HG03520 (cell line): Measurements from ENCODE around the gene GRM4.

Experiments
- ATAC-seq: cut with Tn5 transposase; IDR thresholded peaks from one replicate; pipeline ENCODE4 v1.9.1; 2021; ENCODE audit warnings: mild to moderate bottlenecking, moderate library complexity; ENCODE audit not compliant: unreplicated experiment

GRM4 gene

DNA sequence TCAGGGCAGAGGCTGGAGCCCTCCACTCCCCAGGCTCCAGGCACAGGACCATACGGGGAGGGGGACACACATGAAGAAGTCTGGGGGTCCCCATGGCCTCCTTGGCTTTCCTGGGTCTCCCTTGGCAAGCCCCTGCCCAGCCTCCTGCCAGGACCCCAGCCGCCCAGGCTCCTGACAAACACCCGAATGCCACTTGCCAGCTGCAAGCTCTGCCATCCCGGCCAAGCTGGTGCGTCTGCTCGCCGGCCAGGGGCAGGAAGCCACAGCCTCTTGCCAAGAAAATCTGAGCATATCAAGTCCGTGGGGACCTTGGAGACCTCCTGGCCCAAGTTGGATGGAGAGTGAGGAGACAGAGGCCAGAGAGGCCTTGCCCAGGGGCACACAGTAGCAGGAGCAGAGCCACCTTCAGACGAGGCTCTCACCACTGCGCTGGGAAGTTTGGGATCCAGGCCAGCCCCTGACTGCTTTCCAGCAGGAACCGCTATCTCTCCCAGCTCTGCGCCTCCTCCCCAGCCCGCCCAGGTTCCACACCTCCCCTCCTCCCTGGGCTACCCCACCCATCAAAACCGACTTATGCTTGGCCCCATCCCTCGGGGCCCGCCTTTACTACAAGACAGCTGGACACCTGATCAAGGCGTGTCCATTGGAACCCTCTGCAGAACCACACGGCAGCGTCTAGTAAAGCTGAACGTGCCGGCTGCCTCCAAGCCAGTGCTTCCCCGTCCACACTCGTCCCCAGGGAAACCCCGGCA lies 80.2 kb downstream of the GRM4 start:
- no peak for ATAC-seq

DNA sequence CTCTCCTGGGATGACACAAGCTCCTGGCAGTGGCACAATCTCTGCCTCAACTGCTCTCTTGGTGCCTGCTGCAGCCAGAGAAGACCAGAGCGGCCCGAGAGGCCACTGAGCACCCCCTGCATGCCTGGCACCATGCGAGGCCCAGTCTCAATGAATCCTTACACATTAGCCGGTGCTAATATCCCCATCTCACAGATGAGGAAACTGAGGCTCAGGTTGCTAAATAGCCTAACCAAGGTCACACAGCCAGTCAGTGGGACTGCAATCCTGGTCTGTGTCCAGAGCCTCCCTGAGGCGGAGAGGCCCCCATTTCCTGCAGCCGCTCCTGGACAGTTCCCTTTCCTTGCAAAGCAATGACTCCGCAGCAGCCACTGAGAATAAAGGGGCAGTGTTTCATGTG lies 81.2 kb downstream of the GRM4 start:
- no peak for ATAC-seq

DNA sequence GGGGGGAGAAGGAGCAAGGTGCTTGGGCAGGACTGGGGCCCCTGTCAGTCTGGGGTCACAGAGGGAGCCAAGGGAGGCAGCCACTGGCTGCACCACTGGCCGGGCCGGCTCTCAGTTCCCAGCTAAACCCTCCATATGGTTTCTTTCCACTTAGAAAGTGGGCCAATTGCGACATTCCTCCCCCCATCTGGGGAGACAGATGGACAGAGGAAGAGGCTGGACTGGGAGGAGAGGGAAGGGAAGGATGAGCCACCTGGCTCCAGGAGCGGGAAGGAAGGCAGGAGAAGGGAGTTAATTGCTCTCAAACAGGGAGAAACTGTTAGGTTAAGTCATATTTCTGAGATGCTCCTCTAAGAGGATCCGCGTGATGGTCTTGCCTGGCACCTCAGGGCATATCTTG lies 82.2 kb downstream of the GRM4 start:
- ATAC-seq = no peak

DNA sequence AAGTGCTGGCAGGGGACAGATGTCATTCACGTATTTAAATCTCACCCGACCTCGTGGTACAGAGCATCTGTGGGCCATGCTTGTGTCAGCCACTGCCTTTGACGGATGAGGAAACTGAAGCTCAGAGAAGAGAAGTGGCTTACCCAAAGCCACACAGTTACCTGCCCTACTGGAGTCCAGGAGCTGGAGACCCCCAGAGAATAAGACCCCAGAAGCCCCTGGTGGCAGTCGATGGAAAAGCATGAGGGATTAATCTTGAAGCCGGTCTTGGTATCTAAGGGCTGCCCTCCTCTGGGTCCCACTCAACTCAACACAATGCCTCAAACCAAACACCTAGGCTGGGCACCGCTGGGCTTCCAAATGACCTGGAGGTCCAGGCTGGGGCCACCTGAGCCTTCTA lies 83.1 kb downstream of the GRM4 start:
- ATAC-seq = no peak

DNA sequence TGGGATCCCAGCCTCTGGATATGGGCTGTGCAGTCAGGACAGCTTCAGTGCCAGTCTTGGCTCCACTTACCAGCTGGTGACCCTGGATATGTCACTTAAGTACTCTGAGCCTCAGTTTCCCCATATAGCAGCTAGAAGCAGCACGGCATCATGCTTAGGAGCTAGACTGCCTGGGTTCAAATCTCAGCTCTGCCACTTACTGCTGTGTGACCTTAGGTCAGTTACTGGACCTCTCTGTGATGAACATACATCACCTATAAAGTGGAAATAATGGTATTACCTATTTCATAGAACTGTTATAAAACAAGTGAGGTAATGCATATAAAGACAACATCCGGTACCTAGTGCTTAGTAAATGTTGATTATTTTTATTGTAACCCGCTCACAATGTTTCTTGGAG lies 83.7 kb downstream of the GRM4 start:
- no peak for ATAC-seq

DNA sequence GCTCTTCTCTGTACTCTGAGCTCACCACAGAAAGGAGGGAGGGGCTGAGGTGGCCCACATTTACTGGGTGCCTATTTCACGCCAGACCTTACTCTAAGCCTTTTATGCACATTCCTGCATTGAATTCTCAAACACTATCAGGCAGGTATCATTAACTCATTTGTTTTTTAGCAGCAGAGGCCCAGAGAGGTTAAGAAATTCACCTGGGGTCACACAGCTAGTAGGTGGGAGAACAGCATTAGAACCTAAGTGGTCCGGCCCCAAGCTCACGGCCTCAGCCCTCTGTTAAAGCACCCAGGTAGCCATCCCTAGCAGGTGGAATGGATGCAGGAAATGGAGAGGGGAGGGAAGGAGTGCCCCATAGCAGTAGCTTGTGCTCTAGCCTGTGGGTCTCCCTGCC lies 84.5 kb downstream of the GRM4 start:
- no peak for ATAC-seq

DNA sequence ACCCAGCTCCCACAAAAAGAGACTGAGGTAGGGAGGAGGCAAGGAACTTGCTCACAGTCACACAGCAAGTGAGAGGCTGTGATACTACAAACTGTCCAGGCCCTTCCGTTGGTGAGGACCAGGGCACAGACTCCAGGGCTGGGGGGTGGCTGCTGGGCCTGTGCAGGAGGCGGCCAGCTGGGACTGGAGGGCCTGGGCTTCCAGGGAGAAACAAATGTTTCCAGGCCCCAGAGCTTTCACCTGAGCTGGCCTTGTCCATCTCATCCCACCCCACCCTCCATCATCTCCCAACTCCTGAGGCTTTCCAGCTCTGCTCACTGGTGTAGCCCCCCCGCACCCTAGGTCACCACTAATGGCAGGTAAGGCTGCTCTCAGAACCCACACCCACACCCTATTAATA lies 86.0 kb downstream of the GRM4 start:
- no peak for ATAC-seq

DNA sequence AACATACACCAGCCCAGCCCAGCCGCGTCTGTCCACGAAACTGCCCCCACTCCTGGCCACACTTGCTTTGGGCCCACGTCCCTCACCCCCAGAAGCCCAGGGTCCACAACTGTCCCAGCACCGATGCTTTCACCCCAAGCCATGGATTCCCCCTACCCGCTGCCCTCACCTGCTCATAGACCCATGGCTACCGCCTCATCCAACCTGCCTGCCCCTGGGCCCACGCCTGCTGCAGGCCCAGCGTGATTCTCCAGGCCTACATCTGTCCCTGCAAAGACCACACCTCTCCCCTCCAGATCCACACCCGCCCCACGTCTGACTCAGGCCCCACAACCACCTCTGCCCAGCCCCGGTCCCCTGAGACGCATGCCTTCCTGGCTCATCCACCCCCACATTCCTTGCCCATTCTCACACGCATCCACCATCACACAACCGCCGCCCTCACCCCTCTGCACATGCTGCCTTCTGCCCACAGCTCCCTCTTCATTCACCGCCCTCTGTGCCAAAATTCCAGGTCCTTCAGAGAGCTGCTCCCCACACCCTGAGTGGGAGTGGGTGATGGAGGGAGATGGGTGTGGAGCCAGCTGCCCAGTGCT lies 86.7 kb downstream of the GRM4 start:
- no peak for ATAC-seq

DNA sequence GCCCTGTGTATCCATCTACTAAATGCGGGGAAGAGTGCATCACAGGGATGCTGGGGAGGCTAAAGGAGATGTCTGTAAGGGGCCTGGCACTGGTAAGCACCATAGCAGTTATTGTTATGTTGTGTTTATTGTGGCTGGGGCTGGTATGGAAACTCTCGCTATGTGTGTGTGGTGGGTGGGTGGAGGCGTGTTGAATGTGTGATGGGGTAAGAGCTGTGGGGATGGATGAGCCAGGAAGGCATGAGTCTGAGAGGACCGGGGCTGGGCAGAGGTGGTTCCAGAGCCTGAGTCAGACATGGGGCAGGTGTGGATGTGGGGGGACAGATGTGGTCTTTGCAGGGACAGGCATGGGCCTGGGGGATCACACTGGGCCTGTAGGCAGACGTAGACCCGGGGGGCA lies 88.1 kb downstream of the GRM4 start:
- no peak for ATAC-seq

DNA sequence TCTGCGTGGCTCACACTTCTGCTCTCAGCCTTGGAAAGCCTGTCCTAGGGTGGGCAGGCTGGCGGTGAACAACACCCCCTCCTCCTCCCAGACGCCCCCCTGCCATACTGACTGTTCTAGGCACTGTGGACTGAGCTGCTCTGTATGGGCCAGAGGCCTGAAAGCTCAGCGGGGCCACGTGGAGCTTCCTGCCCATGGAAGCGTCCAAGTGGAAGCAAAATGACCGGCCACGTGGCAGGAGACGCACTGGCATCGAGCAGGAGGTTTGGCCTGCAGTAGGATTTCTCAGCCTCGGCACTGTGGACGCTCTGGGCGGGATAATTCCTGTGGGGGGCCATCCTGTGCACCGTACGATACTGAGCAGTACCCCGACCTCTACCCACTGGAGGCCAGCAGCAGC lies 88.7 kb downstream of the GRM4 start:
- ATAC-seq = no peak

DNA sequence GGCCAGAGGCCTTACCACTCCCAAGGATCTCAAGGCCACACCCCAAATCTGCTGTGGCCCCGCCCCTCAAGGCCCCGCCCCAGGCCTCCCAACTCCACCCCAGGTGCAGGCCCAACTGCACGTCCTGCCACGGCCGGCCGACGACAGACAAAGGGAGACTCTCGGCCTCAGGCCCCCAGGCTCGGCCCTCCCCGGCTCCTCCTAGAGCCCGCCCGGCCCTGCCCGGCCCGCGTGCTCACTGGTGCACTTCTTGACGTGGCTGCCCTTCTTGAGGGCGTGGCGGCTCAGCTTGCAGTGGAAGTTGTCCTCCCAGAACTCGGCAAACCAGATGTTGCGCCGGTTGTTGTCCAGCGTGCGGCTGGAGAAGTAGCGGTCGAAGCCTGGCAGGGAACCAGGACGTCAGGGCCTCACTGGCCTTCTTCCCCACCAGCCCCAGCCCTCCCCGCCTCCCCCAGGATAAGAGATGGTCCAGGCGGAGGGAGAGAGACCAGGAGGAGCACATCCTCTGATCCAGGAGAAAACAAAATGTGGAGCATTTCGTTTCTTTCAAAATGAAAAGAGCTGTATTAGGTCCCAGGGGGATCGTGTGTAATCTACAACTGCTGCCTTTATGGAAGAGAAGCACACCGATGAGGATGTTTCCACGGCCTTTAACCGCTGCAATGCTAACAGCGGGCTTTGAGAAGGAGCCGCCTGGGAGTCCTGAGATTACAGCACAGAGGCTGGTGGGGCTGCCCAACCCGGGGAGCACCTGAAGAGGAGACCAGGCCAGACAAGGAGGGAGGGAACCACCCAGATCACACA lies 89.4 kb downstream of the GRM4 start:
- no peak for ATAC-seq

DNA sequence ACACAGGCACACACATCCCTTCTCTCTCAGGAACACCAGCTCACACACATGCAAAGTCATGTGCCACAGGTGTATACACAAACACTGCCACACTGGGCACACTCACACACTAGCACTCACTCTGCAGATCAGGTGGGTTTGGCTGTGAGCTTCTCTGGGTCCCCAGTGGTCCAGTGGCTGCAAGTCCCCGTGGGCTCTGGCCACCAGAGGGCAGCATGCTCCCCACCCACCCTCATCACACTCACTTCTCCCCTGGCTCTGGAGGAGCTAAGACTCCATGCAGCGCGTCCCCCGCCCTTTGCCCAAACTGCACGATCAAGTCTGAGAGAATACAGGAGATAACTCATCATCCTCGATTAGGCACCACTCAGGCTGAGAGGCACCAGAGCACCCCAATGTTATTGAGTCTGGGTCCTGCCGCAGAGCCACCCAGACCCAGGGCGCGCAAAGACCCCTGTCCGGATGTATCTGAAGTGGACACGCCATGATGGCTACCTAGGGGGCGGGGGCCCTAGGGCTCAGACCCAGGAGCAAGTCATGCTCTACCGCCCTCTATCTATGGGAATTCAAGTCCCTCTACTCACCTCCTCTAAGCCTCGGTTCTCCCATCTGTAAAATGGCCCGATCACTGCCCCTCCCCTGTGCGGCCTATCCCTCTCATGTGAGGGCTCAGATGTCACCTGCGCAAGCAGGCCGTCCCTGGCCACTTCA lies 90.5 kb downstream of the GRM4 start:
- no peak for ATAC-seq

DNA sequence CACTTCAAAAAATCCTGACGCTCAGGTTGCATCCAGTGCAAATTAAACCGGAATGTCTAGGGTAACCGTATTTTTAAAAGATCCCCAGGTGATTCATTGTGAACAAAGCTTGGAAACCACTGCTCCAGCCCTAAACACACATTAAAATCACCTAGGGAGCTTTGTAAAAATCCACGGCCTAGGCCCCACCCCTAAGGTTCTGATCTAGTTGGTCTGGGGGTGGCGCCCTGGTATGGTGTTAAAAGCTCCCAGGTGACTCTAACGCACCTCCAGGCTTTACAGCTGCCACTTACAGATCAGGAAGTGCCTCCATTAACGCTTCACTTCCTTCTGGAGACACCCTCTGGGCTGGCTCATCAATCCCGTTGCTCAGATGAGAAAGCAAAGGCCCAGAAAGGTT lies 92.2 kb downstream of the GRM4 start:
- no peak for ATAC-seq

DNA sequence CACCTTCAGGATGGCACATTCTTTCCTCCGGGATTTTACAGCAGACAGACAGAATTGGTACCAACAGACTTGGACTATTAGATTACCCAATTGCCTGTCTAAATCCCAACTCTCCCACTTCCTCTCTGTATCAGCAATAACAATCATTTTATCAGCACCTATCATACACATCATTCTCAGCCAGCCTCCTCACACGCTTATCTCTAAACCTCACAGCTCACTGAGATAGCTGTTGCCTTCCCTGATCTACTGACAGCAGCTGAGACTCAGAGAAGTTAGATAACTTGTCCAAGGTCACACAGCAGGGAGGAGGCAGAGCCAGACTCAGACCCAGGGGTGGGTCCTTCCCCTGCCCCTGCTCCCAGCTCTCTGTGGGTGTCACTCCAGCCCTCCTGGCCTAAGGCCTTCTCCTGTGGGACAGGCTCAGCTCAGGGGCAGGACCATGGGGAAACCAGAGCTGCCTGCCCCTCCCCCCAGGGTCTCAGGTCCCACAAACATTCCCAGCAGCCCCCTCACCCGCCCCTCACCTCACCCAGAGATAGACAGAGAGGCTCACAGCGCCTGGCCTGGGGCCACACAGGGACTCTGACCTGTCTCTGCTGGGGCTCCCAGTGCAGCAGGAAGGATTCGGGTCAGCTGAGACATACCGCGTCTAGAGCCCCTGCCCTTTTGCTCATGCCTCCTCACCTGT lies 92.8 kb downstream of the GRM4 start:
- no peak for ATAC-seq

DNA sequence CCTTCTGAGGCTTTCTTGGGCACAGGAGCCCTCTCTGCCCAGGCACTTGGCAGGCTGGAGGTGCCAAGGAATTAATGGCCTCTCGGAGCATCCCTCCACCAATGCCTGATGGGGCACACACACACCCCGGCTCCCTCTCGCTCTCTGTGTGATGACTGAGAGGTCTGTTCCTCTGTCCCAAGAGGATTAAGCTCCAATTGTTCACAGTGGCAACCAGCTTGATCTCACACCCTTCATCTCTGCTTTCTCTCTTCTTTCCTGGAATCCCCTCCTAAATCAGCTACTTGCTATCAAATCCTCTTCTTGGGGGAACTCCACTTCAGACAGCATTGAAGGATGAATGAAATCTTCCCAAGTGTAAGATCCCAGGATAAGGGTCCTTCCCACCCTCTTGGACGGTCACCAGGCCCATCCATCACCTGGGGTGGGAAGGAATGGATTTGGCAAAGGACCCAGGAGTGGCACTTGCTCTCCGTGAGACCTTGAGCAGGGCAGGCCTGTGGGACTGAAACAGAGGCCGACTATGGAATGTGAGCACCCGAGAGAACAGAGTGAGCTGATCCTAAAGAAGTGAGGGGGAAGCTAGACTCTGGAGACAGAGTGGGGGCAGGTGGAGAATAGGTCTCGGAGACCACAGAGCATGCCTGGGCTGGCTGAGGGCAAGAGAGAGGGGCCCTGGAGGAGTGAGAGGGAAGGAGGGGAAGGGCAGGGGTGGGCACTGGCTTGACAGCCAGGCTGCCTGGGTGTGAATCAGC lies 93.6 kb downstream of the GRM4 start:
- no peak for ATAC-seq

DNA sequence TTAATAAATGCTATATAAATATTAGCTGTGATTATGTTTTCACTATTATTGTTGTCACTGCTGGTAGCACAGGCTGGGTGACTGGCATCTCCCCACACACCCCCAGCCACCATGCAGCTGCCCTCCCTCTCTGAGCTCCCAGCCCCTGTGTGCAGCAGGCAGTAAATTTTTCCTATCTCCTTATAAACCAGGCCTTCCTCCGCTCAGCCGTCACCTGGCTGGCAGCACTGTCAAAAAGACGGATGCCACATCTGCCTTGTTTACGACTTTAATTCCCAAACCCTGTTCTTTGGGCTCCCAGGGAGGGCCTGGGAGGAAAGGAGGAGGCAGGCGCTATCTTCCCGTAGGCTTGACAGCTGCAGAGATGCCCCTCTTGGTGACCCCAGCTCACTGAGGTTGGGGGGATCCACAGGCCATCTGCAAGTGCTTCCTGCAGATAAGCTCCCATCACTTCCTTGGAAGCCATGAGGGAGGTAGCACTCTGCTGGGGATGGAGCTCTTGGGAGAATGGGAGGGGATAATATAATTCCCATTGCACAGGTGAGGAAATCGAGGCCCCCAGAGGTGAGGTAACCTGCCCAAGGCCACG lies 94.5 kb downstream of the GRM4 start:
- ATAC-seq = no peak

DNA sequence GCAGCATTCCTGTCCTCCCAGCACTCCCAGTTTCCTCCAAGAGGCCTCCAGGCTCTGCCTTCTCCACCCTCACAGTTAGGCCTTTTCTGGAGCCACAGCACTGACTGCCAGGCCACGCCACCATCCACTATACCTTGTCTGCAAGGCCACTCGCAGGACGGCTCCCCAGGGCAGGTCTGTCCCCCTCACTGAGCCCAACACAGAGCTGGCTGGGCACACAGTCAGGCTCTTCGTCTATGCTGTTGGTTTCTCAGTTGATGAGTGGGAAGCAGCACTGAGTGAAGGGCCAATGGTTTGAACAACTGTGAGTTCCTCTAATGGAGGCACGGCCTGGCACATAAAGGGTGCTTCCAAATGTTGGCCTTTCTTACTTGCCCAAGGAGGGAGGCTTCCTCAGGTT lies 95.2 kb downstream of the GRM4 start:
- ATAC-seq = no peak

DNA sequence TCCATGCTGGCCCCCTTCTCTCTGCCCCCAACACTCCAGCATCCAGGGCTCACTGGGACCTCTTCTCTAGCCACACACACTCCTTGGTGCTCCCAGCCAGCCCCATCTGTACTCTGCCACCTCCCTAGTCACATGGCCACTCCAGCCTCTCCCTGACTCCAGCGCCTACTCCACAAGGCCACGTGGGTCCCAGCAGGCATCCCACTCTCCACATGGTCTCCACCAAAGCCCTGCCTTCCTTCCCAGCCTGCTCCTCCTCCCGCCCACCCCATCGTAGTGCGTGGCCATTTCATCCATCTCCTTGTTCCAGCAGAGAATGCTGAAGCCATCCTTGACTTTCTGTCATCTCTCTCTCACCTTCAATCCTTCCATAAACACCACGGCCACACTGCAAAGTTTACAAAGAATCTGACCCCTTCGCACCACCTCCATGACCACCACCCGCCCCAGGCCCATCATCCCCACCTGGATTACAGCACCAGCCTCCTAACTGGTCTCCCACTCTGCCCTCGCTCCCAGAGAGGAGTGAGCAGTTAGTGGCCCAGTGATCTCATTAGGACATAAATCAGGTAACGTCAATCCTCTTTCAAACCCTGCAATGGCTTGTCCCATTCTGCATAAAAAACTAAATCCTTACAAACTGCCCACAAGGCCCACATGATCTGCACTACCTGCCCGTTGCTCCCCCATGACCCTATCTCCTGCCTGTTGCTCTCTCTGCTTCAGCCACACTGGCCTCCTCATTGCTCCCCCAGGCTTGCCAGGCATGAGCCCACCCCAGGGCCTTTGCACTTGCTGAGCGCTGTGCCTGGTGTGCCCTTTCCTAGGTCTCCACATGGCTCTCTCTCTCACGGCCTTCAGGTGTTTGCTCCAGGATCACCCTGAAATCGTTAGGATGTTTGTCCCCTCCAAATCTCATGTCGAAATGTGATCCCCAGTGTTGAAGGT lies 96.2 kb downstream of the GRM4 start:
- no peak for ATAC-seq
